SK-N-SH (cell line): Measurements from ENCODE around the gene C1QL1. TPM values are rescaled to one million over a fixed set of nuclear protein-coding genes. Genes with fewer than 3 reads are reported as not detected.
A peak's percentile ranks its signal among the peaks of the same experiment; 100 is the strongest.

Source experiments
- CTCF ChIA-PET: fragments of 300-600, 350-600 bp; formaldehyde crosslinking; extraction: SDS; loops from one replicate; lab custom pipeline; 2021; lab: Yijun Ruan, JAX
- POLR2A ChIA-PET: fragments of 350-600 bp; sonication (Branson Sonifier 250); formaldehyde crosslinking; extraction: SDS; loops from one replicate; lab custom pipeline; 2020; ENCODE audit warnings: antibody characterized with exemption, inconsistent platforms; lab: Yijun Ruan, JAX
- DNase-seq: peaks from one replicate; pipeline ENCODE4 v3.0.0; 2012
- H2AFZ ChIP-seq: fragments of 200-600 bp; sonication (generic); 2 replicates; pipeline ENCODE4 v1.8.1; 2016; ENCODE audit warnings: antibody characterized with exemption, mild to moderate bottlenecking, low read depth
- H3F3A ChIP-seq: fragments of 200-600 bp; sonication (generic); replicated peaks from 2 replicates; pipeline ENCODE3; 2016; ENCODE audit warnings: antibody characterized with exemption, mild to moderate bottlenecking; ENCODE audit not compliant: insufficient read depth
- H3K27ac ChIP-seq, 2 experiments: fragments of 200-500 bp in 1 of 2; fragments of 200-600 bp in 1 of 2; sonication (Bioruptor generic) in 1 of 2; sonication (generic), shearing (Covaris generic) in 1 of 2; 2 replicates each; pipeline versions ENCODE4 v1.5.1 to v1.6.1; 2014 to 2016; ENCODE audit warnings: low read depth in 2 of 2, inconsistent platforms in 1 of 2, low read length in 1 of 2, mild to moderate bottlenecking in 1 of 2, mixed read lengths in 1 of 2
- H3K27me3 ChIP-seq: fragments of 200-600 bp; sonication (generic), shearing (Covaris generic); 2 replicates; pipeline ENCODE4 v1.6.1; 2016; ENCODE audit warnings: mixed run types; ENCODE audit not compliant: insufficient read depth
- H3K36me3 ChIP-seq, 2 experiments: fragments of 200-500 bp in 1 of 2; fragments of 200-600 bp in 1 of 2; sonication (Bioruptor generic) in 1 of 2; sonication (generic) in 1 of 2; replicated peaks in 1 of 2; 2 replicates each; pipeline versions ENCODE3 to v1.5.1; 2014 to 2016; ENCODE audit warnings: low read length in 1 of 2, mild to moderate bottlenecking in 1 of 2; ENCODE audit not compliant: insufficient read depth in 2 of 2, control insufficient read depth in 1 of 2
- H3K4me1 ChIP-seq, 2 experiments: fragments of 200-500 bp in 1 of 2; fragments of 200-600 bp in 1 of 2; sonication (Bioruptor generic) in 1 of 2; sonication (generic), shearing (Covaris generic) in 1 of 2; 2 replicates each; pipeline versions ENCODE4 v1.5.1 to v1.6.1; 2014 to 2016; ENCODE audit warnings: low read depth in 1 of 2, low read length in 1 of 2, mixed run types in 1 of 2; ENCODE audit not compliant: insufficient read depth in 2 of 2, control insufficient read depth in 1 of 2
- H3K4me2 ChIP-seq: fragments of 200-600 bp; sonication (generic), shearing (Covaris generic); 2 replicates; pipeline ENCODE4 v1.6.1; 2017; ENCODE audit warnings: mixed run types
- H3K4me3 ChIP-seq, 2 experiments: fragments of 200-500 bp in 1 of 2; fragments of 200-600 bp in 1 of 2; sonication (Bioruptor generic) in 1 of 2; sonication (generic), shearing (Covaris generic) in 1 of 2; 2 replicates each; pipeline versions ENCODE4 v1.5.1 to v1.8.1; 2014 to 2016; ENCODE audit warnings: low read depth in 2 of 2, inconsistent platforms in 1 of 2, low read length in 1 of 2, mild to moderate bottlenecking in 1 of 2, mixed read lengths in 1 of 2, moderate library complexity in 1 of 2
- H3K79me2 ChIP-seq: fragments of 200-600 bp; sonication (generic); 2 replicates; pipeline ENCODE4 v1.8.1; 2017; ENCODE audit warnings: mild to moderate bottlenecking; ENCODE audit not compliant: insufficient read depth
- H3K9ac ChIP-seq: fragments of 200-600 bp; sonication (generic); 2 replicates; pipeline ENCODE4 v1.6.1; 2017; ENCODE audit warnings: mixed run types
- H3K9me2 ChIP-seq: fragments of 200-600 bp; sonication (generic); 2 replicates; pipeline ENCODE4 v1.6.1; 2017; ENCODE audit warnings: mixed run types
- H3K9me3 ChIP-seq: fragments of 200-600 bp; sonication (generic); 2 replicates; pipeline ENCODE4 v1.6.1; 2017; ENCODE audit warnings: mixed run types, mild to moderate bottlenecking, moderate library complexity
- H4K20me1 ChIP-seq: fragments of 200-600 bp; sonication (generic); 2 replicates; pipeline ENCODE4 v1.6.1; 2017; ENCODE audit warnings: mild to moderate bottlenecking, mixed run types; ENCODE audit not compliant: insufficient read depth
- EP300 ChIP-seq, 2 experiments: IDR thresholded peaks; 2 replicates each; pipeline versions ENCODE4 v1.4.0 to v1.6.1; 2012; ENCODE audit warnings: borderline replicate concordance in 1 of 2, low read depth in 1 of 2, low read length in 1 of 2
- EZH2phosphoT487 ChIP-seq: fragments of 200-600 bp; sonication (generic); IDR thresholded peaks from 2 replicates; pipeline ENCODE4 v1.6.1; 2017; ENCODE audit warnings: low read depth, mixed run types, mild to moderate bottlenecking, antibody characterized with exemption, moderate library complexity, borderline replicate concordance
- FOXM1 ChIP-seq: IDR thresholded peaks from 2 replicates; pipeline ENCODE4 v1.4.0; 2012; ENCODE audit warnings: low read depth, mild to moderate bottlenecking
- JUND ChIP-seq: IDR thresholded peaks from 2 replicates; pipeline ENCODE4 v1.4.0; 2012
- MEF2A ChIP-seq: IDR thresholded peaks from 2 replicates; pipeline ENCODE4 v1.4.0; 2012; ENCODE audit warnings: low read depth, borderline replicate concordance
- NFIC ChIP-seq: IDR thresholded peaks from 2 replicates; pipeline ENCODE4 v1.4.0; 2012; ENCODE audit warnings: borderline replicate concordance
- NRF1 ChIP-seq: IDR thresholded peaks from 2 replicates; pipeline ENCODE4 v1.6.1; 2012; ENCODE audit warnings: low read depth, mild to moderate bottlenecking, low read length
- RAD21 ChIP-seq: IDR thresholded peaks from 2 replicates; pipeline ENCODE4 v1.6.1; 2012; ENCODE audit warnings: mild to moderate bottlenecking, low read length
- SIN3A ChIP-seq: IDR thresholded peaks from 2 replicates; pipeline ENCODE4 v1.6.1; 2012; ENCODE audit warnings: low read depth, mild to moderate bottlenecking, low read length, moderate library complexity, borderline replicate concordance
- TEAD4 ChIP-seq: IDR thresholded peaks from 2 replicates; pipeline ENCODE4 v1.4.0; 2012; ENCODE audit warnings: mild to moderate bottlenecking, borderline replicate concordance; ENCODE audit not compliant: insufficient read depth
- WGBS: methylation state at CpG from one replicate; pipeline ENCODE4 v1.1.6; 2017; ENCODE audit warnings: low lambda C conversion rate; 5-methylcytosine and 5-hydroxymethylcytosine counted together
- polyA plus RNA-seq, 3 experiments: library from polyadenylated mRNA; depleted of rRNA; stranded (reverse); fragments of >200 nt; gene quantifications; 2 replicates each; pipeline ENCODE4 v1.2.3, GENCODE V29; 2012
- TF ChIP-seq, protein P1 (sequence below): fragments of 150-350 bp; IDR thresholded peaks from 2 replicates; pipeline ENCODE4 v1.6.1; 2017; ENCODE audit warnings: antibody characterized with exemption, low read length, low read depth, borderline replicate concordance
- TF ChIP-seq, protein P2 (sequence below): fragments of 150-350 bp; IDR thresholded peaks from 2 replicates; pipeline ENCODE4 v1.6.1; 2016; ENCODE audit warnings: mild to moderate bottlenecking, low read depth, low read length
- TF ChIP-seq, protein P3 (sequence below): IDR thresholded peaks from 2 replicates; pipeline ENCODE4; 2012

C1QL1 gene
- polyA plus RNA-seq, 1 of the 3 experiments (the other 2 are of a cell fraction), result 11.9 TPM

DNA sequence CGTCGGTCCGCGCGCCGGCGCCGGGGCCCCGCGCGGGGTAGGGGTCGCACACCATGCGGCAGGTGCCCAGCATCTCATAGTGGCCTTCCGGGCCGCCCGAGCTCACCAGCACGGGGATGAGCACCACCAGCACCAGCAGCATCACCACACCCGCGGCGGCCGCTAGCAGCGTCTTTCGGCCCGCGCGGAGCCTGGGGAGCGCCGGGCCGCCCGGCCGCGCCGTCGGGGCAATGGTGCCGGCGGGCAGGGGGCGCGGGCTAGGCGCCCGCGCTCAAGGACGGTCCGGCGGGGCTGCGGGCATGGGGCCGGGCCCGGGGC lies 237 bp downstream of the C1QL1 start:
- H3K4me2 ChIP-seq, result no peak overlapping the region
- CTCF ChIA-PET, result interaction anchor here (0.7 to 3.2 kb wide), 8 partner anchors 10 to 208 kb away, joined by 3 to 33 read pairs (median 4); no protein-coding TSS in a partner anchor
- H3K4me1 ChIP-seq, result peaks cover 0 to 25% of the 10 kb centered on the region in 2 experiments; a peak in 1 of 4 replicates

DNA sequence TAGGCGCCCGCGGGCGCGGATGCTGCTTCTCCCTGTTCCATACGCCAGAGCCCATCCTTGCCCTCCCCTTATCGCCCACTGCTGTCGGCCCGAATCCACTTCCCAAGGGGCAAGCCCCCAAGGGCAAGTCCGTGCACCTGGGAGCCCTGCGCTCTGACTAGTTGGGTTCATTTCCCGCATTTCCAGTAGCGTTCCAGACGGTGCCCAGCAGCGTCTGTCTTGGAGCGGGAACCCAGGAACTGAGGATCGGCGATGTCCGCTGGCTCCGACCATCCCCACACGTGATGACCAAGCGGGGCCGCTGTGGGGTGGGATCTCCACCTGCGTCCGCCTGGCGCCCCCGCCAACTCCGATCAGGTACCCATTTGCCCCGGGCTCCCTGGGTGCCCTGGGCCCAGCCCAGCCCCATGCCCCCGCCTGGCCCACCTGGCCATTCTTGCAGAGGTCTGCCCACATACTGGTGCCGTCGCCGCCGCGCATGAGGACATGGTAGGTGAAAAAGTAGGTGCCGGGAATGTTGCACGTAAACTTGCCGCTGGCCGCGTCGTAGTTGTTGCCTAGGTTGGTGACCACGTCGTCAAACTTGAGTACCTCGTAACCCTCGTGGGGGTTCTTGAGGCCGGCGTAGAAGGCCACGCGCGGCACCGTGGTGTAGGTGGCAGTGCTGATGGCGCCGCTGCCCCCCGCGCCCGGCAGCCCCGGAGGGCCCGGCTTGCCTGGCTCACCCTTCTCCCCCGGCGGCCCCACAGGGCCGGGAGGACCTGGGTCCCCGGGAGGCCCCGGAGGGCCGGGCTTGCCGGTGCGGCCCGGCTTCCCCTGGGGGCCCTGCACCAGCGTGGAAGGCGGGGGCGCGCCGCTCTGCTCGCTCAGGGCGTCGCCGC lies 837 bp downstream of the C1QL1 start:
- no peaks in the 10 kb centered on the region for H3K9me2 ChIP-seq
- H3K9me3 ChIP-seq, result no peaks in the 10 kb centered on the region
- peaks cover 8% of the 10 kb centered on the region; the same call in 1 of the 2 replicates for H3K27me3 ChIP-seq
- no peak overlapping the region for H3K27ac ChIP-seq
- no peak overlapping the region for H3K9ac ChIP-seq
- POLR2A ChIA-PET, result no interaction called here
- H3K36me3 ChIP-seq, result no peaks in the 10 kb centered on the region
- TF ChIP-seq NFIC, result no peak
- TF ChIP-seq, protein P1, sequence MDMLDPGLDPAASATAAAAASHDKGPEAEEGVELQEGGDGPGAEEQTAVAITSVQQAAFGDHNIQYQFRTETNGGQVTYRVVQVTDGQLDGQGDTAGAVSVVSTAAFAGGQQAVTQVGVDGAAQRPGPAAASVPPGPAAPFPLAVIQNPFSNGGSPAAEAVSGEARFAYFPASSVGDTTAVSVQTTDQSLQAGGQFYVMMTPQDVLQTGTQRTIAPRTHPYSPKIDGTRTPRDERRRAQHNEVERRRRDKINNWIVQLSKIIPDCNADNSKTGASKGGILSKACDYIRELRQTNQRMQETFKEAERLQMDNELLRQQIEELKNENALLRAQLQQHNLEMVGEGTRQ, result no peak
- TF ChIP-seq MEF2A, result no peak
- TF ChIP-seq EZH2phosphoT487, result no peak
- TF ChIP-seq, all 33 proteins: peak for 0
- DNase-seq, result peak; percentile 64
- H3K4me2 ChIP-seq, result peak overlapping the region; percentile 29; the same call in 1 of the 2 replicates
- H4K20me1 ChIP-seq, result no peaks in the 10 kb centered on the region
- H3K4me1 ChIP-seq, result peaks cover 0 to 25% of the 10 kb centered on the region in 2 experiments; a peak in 1 of 4 replicates
- peaks cover 4% of the 10 kb centered on the region for H3F3A ChIP-seq
- CTCF ChIA-PET, result interaction anchor here (1.4 to 2.4 kb wide), 3 partner anchors 46 to 54 kb away, joined by 4 to 20 read pairs (median 19); no protein-coding TSS in a partner anchor
- H3K79me2 ChIP-seq, result no peaks in the 10 kb centered on the region
- WGBS, result 34% methylated on average over 33 of the region's 76 CpGs
- H3K4me3 ChIP-seq, result peak overlapping the region in 1 of 2 experiments; percentile 36; a peak in 2 of 4 replicates
- 0 out of 2 replicates have a peak overlapping the region, but pooled peaks have one; percentile 46 for H2AFZ ChIP-seq

More for the DNA sequence above, 237 bp downstream of the C1QL1 start:
- no CpG with 5 or more reads among the region's 47 CpGs for WGBS
- Histone ChIP-seq H3K4me3 (peak overlapping the region in 1 of 2 experiments; percentile 36; a peak in 2 of 4 replicates), H2AFZ (no peak overlapping the region), H3K9me3 (no peaks in the 10 kb centered on the region), H3K36me3 (no peaks in the 10 kb centered on the region), H3K27ac (no peak overlapping the region), H3K79me2 (no peaks in the 10 kb centered on the region), H3K27me3 (peaks cover 8% of the 10 kb centered on the region; the same call in 1 of the 2 replicates), H3K9me2 (no peaks in the 10 kb centered on the region), H3K9ac (no peak overlapping the region), H4K20me1 (no peaks in the 10 kb centered on the region), H3F3A (peaks cover 4% of the 10 kb centered on the region)
- POLR2A ChIA-PET, result interaction anchor here (1.2 kb wide), 1 partner anchor 64 kb away, joined by 4 read pairs; no protein-coding TSS in a partner anchor
- DNase-seq, result no peak
- TF ChIP-seq, protein P2, sequence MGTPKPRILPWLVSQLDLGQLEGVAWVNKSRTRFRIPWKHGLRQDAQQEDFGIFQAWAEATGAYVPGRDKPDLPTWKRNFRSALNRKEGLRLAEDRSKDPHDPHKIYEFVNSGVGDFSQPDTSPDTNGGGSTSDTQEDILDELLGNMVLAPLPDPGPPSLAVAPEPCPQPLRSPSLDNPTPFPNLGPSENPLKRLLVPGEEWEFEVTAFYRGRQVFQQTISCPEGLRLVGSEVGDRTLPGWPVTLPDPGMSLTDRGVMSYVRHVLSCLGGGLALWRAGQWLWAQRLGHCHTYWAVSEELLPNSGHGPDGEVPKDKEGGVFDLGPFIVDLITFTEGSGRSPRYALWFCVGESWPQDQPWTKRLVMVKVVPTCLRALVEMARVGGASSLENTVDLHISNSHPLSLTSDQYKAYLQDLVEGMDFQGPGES, result no peak
- TF ChIP-seq NFIC (no peak), NRF1 (no peak), SIN3A (no peak), TEAD4 (no peak), FOXM1 (no peak), JUND (no peak), RAD21 (no peak), EP300 (IDR thresholded peaks at IDR 0.05; ENCODE audit: borderline replicate concordance in 1 of 2, low read depth in 1 of 2, low read length in 1 of 2) (no peak)
- TF ChIP-seq, protein P3, sequence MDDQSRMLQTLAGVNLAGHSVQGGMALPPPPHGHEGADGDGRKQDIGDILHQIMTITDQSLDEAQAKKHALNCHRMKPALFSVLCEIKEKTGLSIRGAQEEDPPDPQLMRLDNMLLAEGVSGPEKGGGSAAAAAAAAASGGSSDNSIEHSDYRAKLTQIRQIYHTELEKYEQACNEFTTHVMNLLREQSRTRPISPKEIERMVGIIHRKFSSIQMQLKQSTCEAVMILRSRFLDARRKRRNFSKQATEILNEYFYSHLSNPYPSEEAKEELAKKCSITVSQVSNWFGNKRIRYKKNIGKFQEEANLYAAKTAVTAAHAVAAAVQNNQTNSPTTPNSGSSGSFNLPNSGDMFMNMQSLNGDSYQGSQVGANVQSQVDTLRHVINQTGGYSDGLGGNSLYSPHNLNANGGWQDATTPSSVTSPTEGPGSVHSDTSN, result no peak
- TF ChIP-seq, protein P1, result no peak
